CD14-positive monocyte (primary cell): Measurements from ENCODE around the gene PFKL. TPM values are rescaled to one million over a fixed set of nuclear protein-coding genes. Genes with fewer than 3 reads are reported as not detected.

Experiments used
- DNase-seq, 3 donors: peaks; one replicate each; pipeline ENCODE4 v3.0.0-alpha.2; 2011 to 2022
- H2AFZ ChIP-seq: 2 replicates; pipeline ENCODE4 v1.6.0; 2012; ENCODE audit warnings: mild to moderate bottlenecking, low read depth, low read length, inconsistent platforms; ENCODE audit not compliant: insufficient read depth, poor library complexity, severe bottlenecking
- H3K27ac ChIP-seq, 2 donors: 1 replicate in 1 of 2; 2 replicates in 1 of 2; pipeline ENCODE4 v1.5.1; 2012 to 2013; ENCODE audit warnings: low read length in 2 of 2, control low read depth in 1 of 2, inconsistent platforms in 1 of 2, low read depth in 1 of 2, mild to moderate bottlenecking in 1 of 2
- H3K27me3 ChIP-seq, 2 donors: one replicate each; pipeline versions ENCODE4 v1.6.0 to v1.6.1; 2011 to 2013; ENCODE audit warnings: low read length in 2 of 2; ENCODE audit not compliant: control insufficient read depth in 2 of 2, insufficient read depth in 2 of 2
- H3K36me3 ChIP-seq, 2 donors: replicated peaks in 1 of 2; 1 replicate in 1 of 2; 2 replicates in 1 of 2; pipeline versions ENCODE4 v1.5.1 to v1.6.1; 2012 to 2013; ENCODE audit warnings: low read length in 2 of 2, control low read depth in 1 of 2, inconsistent platforms in 1 of 2, mild to moderate bottlenecking in 1 of 2; ENCODE audit not compliant: insufficient read depth in 2 of 2, control insufficient read depth in 1 of 2
- H3K4me1 ChIP-seq, 2 donors: 1 replicate in 1 of 2; 2 replicates in 1 of 2; pipeline versions ENCODE4 v1.5.1 to v1.6.1; 2012 to 2013; ENCODE audit warnings: low read length in 2 of 2, control low read depth in 1 of 2, inconsistent platforms in 1 of 2, mild to moderate bottlenecking in 1 of 2, moderate library complexity in 1 of 2; ENCODE audit not compliant: insufficient read depth in 2 of 2, control insufficient read depth in 1 of 2
- H3K4me2 ChIP-seq: replicated peaks from 2 replicates; pipeline ENCODE3; 2012; ENCODE audit warnings: low read length, moderate library complexity, mild to moderate bottlenecking; ENCODE audit not compliant: poor library complexity, severe bottlenecking; ENCODE audit errors: extremely low read depth
- H3K4me3 ChIP-seq, 3 experiments: fragments of 200-600 bp in 1 of 3; sonication (generic) in 1 of 3; replicated peaks in 1 of 3; 1 replicate in 2 of 3; 2 replicates in 1 of 3; pipeline ENCODE4 v1.5.1; 2011 to 2013; ENCODE audit warnings: low read length in 3 of 3, mild to moderate bottlenecking in 3 of 3, control low read depth in 2 of 3, low read depth in 2 of 3, inconsistent platforms in 1 of 3, moderate library complexity in 1 of 3
- H3K79me2 ChIP-seq: 2 replicates; pipeline ENCODE4 v1.6.0; 2012; ENCODE audit warnings: mild to moderate bottlenecking, control low read depth, inconsistent platforms, low read length, moderate library complexity; ENCODE audit not compliant: insufficient read depth
- H3K9ac ChIP-seq: 2 replicates; pipeline ENCODE4 v1.6.0; 2017; ENCODE audit warnings: low read length, mild to moderate bottlenecking; ENCODE audit not compliant: insufficient read depth, poor library complexity, severe bottlenecking
- H3K9me3 ChIP-seq, 2 donors: replicated peaks in 1 of 2; 1 replicate in 1 of 2; 2 replicates in 1 of 2; pipeline versions ENCODE4 v1.5.1 to v1.6.1; 2012 to 2013; ENCODE audit warnings: low read length in 2 of 2, control low read depth in 1 of 2; ENCODE audit not compliant: control insufficient read depth in 1 of 2, insufficient read depth in 1 of 2
- H4K20me1 ChIP-seq: 2 replicates; pipeline ENCODE4 v1.6.0; 2012; ENCODE audit warnings: mild to moderate bottlenecking, low read length, control low read depth, moderate library complexity; ENCODE audit not compliant: insufficient read depth
- H3K27ac Mint-ChIP-seq, 7 donors: one replicate each; pipeline ENCODE4 v1.8.0; 2020; ENCODE audit warnings: mild to moderate bottlenecking in 7 of 7, mixed read lengths in 7 of 7, moderate library complexity in 6 of 7, inconsistent platforms in 2 of 7
- H3K27me3 Mint-ChIP-seq, 3 donors: one replicate each; pipeline ENCODE4 v1.8.0; 2021 to 2022; ENCODE audit warnings: low read depth in 3 of 3, mild to moderate bottlenecking in 3 of 3, mixed read lengths in 3 of 3, moderate library complexity in 3 of 3, inconsistent platforms in 1 of 3
- H3K36me3 Mint-ChIP-seq, 2 donors: one replicate each; pipeline ENCODE4 v1.8.0; 2020; ENCODE audit warnings: mixed read lengths in 2 of 2, inconsistent platforms in 1 of 2, mild to moderate bottlenecking in 1 of 2
- H3K4me1 Mint-ChIP-seq: one replicate; pipeline ENCODE4 v1.8.0; 2020; ENCODE audit warnings: mild to moderate bottlenecking, mixed read lengths
- H3K4me3 Mint-ChIP-seq, 2 donors: one replicate each; pipeline ENCODE4 v1.8.0; 2020; ENCODE audit warnings: mild to moderate bottlenecking in 2 of 2, mixed read lengths in 2 of 2, moderate library complexity in 1 of 2
- H3K9me3 Mint-ChIP-seq, 7 donors: one replicate each; pipeline ENCODE4 v1.8.0; 2020 to 2022; ENCODE audit warnings: mixed read lengths in 7 of 7, mild to moderate bottlenecking in 6 of 7, moderate library complexity in 6 of 7, inconsistent platforms in 2 of 7
- WGBS: methylation state at CpG from one replicate; pipeline ENCODE4 v1.1.5; 2013; ENCODE audit warnings: missing lambda C conversion rate; ENCODE audit not compliant: insufficient coverage; 5-methylcytosine and 5-hydroxymethylcytosine counted together
- intact Hi-C, 2 donors: fragments of 100-400 bp; cut with micrococcal nuclease; formaldehyde crosslinking; loops; one replicate each; pipeline versions ENCODE4 v1.15.0 to v1.15.1; 2023
- polyA plus RNA-seq, 3 donors: library from polyadenylated mRNA; depleted of rRNA in 1 of 3; unstranded in 2 of 3; stranded (reverse) in 1 of 3; fragments of 300-500 nt in 2 of 3; fragments of >200 nt in 1 of 3; fragmentation: Illumina TruSeq in 2 of 3; gene quantifications; 1 replicate in 2 of 3; 2 replicates in 1 of 3; pipeline ENCODE4 v1.2.3, GENCODE V29; 2012 to 2021
- TF ChIP-seq, protein P1 (sequence below): fragments of 200-600 bp; IDR thresholded peaks from one replicate; pipeline ENCODE4 v1.8.0; 2022; ENCODE audit warnings: antibody characterized with exemption, mild to moderate bottlenecking

PFKL gene
- polyA plus RNA-seq, 3 donors: 105 to 133 (median 113) TPM

DNA sequence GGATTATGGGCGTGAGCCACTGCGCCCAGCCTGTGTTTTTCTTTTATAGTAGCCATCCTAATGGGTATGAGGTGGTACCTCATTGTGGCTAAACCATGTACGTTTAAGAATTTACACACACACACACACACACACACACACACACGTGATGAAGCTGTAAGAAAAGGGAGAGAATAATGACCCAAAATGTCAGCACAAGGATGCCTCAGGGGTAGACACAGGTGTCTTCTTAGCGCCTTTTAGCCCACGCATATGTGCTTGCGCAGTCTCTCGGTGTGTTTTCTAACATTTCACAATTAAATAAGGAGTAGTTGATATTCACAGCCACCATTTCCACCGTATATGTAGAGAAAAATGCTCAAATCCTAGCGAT, 782 bp upstream of the PFKL start:
- intact Hi-C loops: no loop called here
- Histone ChIP-seq H3K79me2 (peaks cover 38% of the 10 kb centered on the region), H3K9ac (peak overlapping the region; percentile 84), H2AFZ (peak overlapping the region; percentile 76), H4K20me1 (peaks cover 37% of the 10 kb centered on the region), H3K4me2 (peak overlapping the region; percentile 97), H3K27me3 (peaks cover 0 to 2% of the 10 kb centered on the region in 2 donors), H3K4me1 (peaks cover 37 to 48% of the 10 kb centered on the region in 2 donors), H3K27ac (peak overlapping the region; percentile 82 to 85), H3K4me3 (peak overlapping the region; percentile 58 to 85 (median 64)), H3K36me3 (no peaks in the 10 kb centered on the region), H3K9me3 (no peaks in the 10 kb centered on the region)
- Mint-ChIP-seq H3K4me3 (peak overlapping the region; percentile 81 to 90), H3K27me3 (peaks cover 2 to 11% (median 4%) of the 10 kb centered on the region in 3 donors), H3K9me3 (no peaks in the 10 kb centered on the region), H3K27ac (peak overlapping the region; percentile 89 to 93 (median 90)), H3K4me1 (peaks cover 43% of the 10 kb centered on the region), H3K36me3 (peaks cover 3% of the 10 kb centered on the region in 2 donors)
- DNase-seq: no peak
- TF ChIP-seq, protein P1, sequence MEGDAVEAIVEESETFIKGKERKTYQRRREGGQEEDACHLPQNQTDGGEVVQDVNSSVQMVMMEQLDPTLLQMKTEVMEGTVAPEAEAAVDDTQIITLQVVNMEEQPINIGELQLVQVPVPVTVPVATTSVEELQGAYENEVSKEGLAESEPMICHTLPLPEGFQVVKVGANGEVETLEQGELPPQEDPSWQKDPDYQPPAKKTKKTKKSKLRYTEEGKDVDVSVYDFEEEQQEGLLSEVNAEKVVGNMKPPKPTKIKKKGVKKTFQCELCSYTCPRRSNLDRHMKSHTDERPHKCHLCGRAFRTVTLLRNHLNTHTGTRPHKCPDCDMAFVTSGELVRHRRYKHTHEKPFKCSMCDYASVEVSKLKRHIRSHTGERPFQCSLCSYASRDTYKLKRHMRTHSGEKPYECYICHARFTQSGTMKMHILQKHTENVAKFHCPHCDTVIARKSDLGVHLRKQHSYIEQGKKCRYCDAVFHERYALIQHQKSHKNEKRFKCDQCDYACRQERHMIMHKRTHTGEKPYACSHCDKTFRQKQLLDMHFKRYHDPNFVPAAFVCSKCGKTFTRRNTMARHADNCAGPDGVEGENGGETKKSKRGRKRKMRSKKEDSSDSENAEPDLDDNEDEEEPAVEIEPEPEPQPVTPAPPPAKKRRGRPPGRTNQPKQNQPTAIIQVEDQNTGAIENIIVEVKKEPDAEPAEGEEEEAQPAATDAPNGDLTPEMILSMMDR: no peak
- WGBS: 0% methylated on average over 1 of the region's 10 CpGs

DNA sequence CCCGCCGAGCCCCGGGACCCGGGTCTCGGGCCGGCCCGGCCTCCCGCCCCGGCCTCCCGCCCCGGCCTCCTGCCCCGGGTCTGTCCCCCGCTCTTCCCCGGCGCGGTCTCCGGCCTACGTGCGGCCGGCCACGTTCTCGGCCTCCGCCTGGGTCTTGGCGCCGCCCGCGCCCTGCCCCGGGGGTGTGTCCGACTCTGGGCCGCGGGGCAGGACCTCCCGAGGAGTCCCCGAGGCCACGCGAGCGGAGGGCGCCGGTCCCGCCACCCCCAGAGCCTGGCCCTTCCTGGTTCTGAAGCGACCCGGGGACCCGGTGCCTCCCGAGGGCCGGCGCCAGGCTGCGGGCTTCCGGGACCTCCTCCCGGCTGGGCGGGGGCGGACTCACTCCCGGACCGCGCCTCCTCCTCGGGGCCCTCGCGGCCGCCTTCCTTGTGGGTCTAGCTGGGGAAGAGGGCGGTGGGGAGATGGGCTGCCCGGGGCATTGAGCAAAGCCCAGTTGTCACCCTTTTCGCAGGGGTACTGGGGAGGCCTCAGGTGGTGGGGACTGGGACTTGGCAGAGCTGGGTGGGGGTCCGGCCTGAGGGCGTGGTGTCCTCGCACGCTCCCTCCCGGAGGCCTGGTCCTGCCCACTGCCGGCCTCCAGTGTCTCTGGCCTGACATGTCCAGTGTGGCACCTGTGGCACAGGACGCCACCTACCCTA, 558 bp downstream of the PFKL start:
- Mint-ChIP-seq H3K9me3 (no peaks in the 10 kb centered on the region), H3K36me3 (peaks cover 3 to 5% of the 10 kb centered on the region in 2 donors), H3K4me1 (peaks cover 49% of the 10 kb centered on the region), H3K27ac (peak overlapping the region in 4 of 7 donors; percentile 53 to 80 (median 70)), H3K27me3 (peaks cover 4 to 7% (median 4%) of the 10 kb centered on the region in 3 donors), H3K4me3 (peak overlapping the region; percentile 80 to 85)
- WGBS: under 1% methylated on average over 61 of the region's 67 CpGs
- Histone ChIP-seq H3K9me3 (no peaks in the 10 kb centered on the region), H3K27ac (peak overlapping the region in 1 of 2 donors; percentile 78), H2AFZ (peak overlapping the region; percentile 50), H3K4me3 (peak overlapping the region; percentile 63 to 85 (median 64)), H3K79me2 (peaks cover 52% of the 10 kb centered on the region), H3K27me3 (peaks cover 0 to under 1% of the 10 kb centered on the region in 2 donors), H3K36me3 (peaks cover 0 to 2% of the 10 kb centered on the region in 2 donors), H4K20me1 (peaks cover 51% of the 10 kb centered on the region), H3K4me1 (peaks cover 37 to 48% of the 10 kb centered on the region in 2 donors), H3K4me2 (peak overlapping the region; percentile 97), H3K9ac (peak overlapping the region; percentile 84)
- TF ChIP-seq, protein P1: no peak
- DNase-seq: peak; percentile 32 to 51 (median 34)
- intact Hi-C loops: loop anchor here in 1 of 2 donors (2.0 kb wide), 1 partner anchor 38 kb away; the partner anchor contains the start of gene CFAP410
